ENCODE data around the gene MALT1. TPM values are rescaled to one million over a fixed set of nuclear protein-coding genes. Genes with fewer than 3 reads are reported as not detected.
"Not testable (repeated sequence)": the region's sequence is repeated elsewhere in the genome, so short reads cannot be mapped to it uniquely, and the experiment has no call there.

Gene MALT1
- total RNA-seq, 1 experiment from 2014 or later: 22.6 TPM

- DNase-seq: no peak
- Mint-ChIP-seq H3K9me3 (ENCODE audit: unreplicated experiment) (no peaks in the 10 kb centered on the region), H3K27me3 (ENCODE audit: insufficient read depth, unreplicated experiment) (no peaks in the 10 kb centered on the region), H3K36me3 (ENCODE audit: insufficient read depth, unreplicated experiment) (no peaks in the 10 kb centered on the region), H3K4me1 (ENCODE audit: low read depth, unreplicated experiment) (no peaks in the 10 kb centered on the region), H3K27ac (ENCODE audit: unreplicated experiment) (no peak overlapping the region), H3K4me3 (ENCODE audit: unreplicated experiment) (no peak overlapping the region)
- Histone ChIP-seq H3K4me1 (no peaks in the 10 kb centered on the region), H3K27me3 (replicated peaks; ENCODE audit: control insufficient read depth, insufficient read depth, low read length) (no peaks in the 10 kb centered on the region), H3K36me3 (ENCODE audit: control insufficient read depth, insufficient read depth, low read length) (no peaks in the 10 kb centered on the region), H3K4me3 (ENCODE audit: low read depth, low read length) (no peak overlapping the region), H3K9me3 (no peaks in the 10 kb centered on the region)
- CTCF ChIA-PET: no interaction called here
- POLR2A ChIA-PET: no interaction called here
- intact Hi-C loops (cut with micrococcal nuclease; ENCODE audit: unreplicated experiment): no loop called here
- TF ChIP-seq CTCF (IDR thresholded peaks at IDR 0.05; ENCODE audit: insufficient read depth in 1 of 2, low read depth in 1 of 2, low read length in 1 of 2, severe bottlenecking in 1 of 2, unreplicated experiment in 1 of 2): no peak
- no TSS peak for BruUV-seq (replicated peaks)
Measured at GRCh38 chr18:58772161-58772560, 100.9 kb downstream of the MALT1 start.

GRCh38 chr18:58776084-58776483 lies 104.8 kb downstream of the MALT1 start:
- no peak for DNase-seq
- CTCF ChIA-PET: interaction anchor here (1.1 to 1.2 kb wide), 2 partner anchors 12 to 308 kb away, joined by 3 to 5 read pairs; no protein-coding TSS in a partner anchor
- no peaks in the 10 kb centered on the region for H3K27me3 Mint-ChIP-seq (ENCODE audit: insufficient read depth, unreplicated experiment)
- Histone ChIP-seq H3K27me3 (replicated peaks; ENCODE audit: control insufficient read depth, insufficient read depth, low read length) (no peaks in the 10 kb centered on the region), H3K9me3 (no peaks in the 10 kb centered on the region), H3K4me3 (ENCODE audit: low read depth, low read length) (no peak overlapping the region), H3K4me1 (no peaks in the 10 kb centered on the region), H3K36me3 (ENCODE audit: control insufficient read depth, insufficient read depth, low read length) (no peaks in the 10 kb centered on the region)
- H3K4me3 Mint-ChIP-seq (ENCODE audit: unreplicated experiment): no peak overlapping the region
- intact Hi-C loops (cut with micrococcal nuclease; ENCODE audit: unreplicated experiment): no loop called here
- no peaks in the 10 kb centered on the region for H3K9me3 Mint-ChIP-seq (ENCODE audit: unreplicated experiment)
- POLR2A ChIA-PET: no interaction called here
- no peaks in the 10 kb centered on the region for H3K4me1 Mint-ChIP-seq (ENCODE audit: low read depth, unreplicated experiment)
- no peak overlapping the region for H3K27ac Mint-ChIP-seq (ENCODE audit: unreplicated experiment)
- no TSS peak for BruUV-seq (replicated peaks)
- no peaks in the 10 kb centered on the region for H3K36me3 Mint-ChIP-seq (ENCODE audit: insufficient read depth, unreplicated experiment)
- no peak for TF ChIP-seq CTCF (IDR thresholded peaks at IDR 0.05; ENCODE audit: insufficient read depth in 1 of 2, low read depth in 1 of 2, low read length in 1 of 2, severe bottlenecking in 1 of 2, unreplicated experiment in 1 of 2)

DNA sequence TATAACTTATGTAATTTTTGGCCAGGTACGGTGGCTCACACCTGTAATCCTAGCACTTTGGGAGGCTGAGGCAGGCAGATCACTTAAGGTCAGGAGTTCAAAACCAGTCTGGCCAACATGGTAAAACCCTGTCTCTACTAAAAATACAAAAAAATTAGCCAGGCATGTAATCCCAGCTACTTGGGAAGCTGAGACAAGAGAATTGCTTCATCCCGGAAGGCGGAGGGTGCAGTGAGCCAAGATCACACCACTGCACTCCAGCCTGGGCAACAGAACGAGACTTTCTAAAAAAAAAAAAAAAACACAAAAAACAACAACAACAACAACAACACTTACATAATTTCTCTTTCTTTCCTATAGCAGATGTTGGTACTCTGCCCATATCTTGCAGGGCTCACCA lies 105.3 kb downstream of the MALT1 start:
- H3K27ac Mint-ChIP-seq (ENCODE audit: unreplicated experiment); DNase-seq; H3K36me3 ChIP-seq (ENCODE audit: control insufficient read depth, insufficient read depth, low read length); H3K4me1 ChIP-seq; H3K27me3 Mint-ChIP-seq (ENCODE audit: insufficient read depth, unreplicated experiment); H3K36me3 Mint-ChIP-seq (ENCODE audit: insufficient read depth, unreplicated experiment); H3K9me3 ChIP-seq; H3K4me3 ChIP-seq (ENCODE audit: low read depth, low read length); H3K4me3 Mint-ChIP-seq (ENCODE audit: unreplicated experiment); H3K9me3 Mint-ChIP-seq (ENCODE audit: unreplicated experiment); BruUV-seq (replicated peaks); H3K4me1 Mint-ChIP-seq (ENCODE audit: low read depth, unreplicated experiment); H3K27me3 ChIP-seq (replicated peaks; ENCODE audit: control insufficient read depth, insufficient read depth, low read length); POLR2A ChIA-PET; intact Hi-C loops (cut with micrococcal nuclease; ENCODE audit: unreplicated experiment): not testable (repeated sequence)
- CTCF ChIA-PET: interaction anchor here (0.9 to 1.2 kb wide), 3 partner anchors 8 to 308 kb away, joined by 3 to 5 read pairs (median 4); no protein-coding TSS in a partner anchor

DNA sequence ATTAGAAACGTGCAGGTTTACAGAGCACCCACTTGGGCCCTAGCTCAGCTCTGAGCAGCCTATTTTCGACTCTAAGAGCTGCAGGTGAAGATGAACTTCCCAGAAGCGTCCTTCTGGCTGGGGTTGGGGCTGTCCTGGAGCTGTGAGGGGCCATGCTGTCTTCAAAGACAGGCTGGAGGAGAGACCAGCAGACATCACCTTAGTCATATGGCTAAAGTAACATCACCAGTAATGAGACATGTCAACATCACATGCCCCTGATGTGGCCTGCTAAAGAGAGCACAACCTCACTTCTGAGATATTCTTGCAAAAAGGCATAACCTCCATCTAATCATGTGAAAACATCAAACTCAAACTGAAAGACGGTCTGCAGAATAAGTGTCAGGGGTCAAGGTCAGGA lies 106.2 kb downstream of the MALT1 start:
- Histone ChIP-seq H3K27me3 (replicated peaks; ENCODE audit: control insufficient read depth, insufficient read depth, low read length) (no peaks in the 10 kb centered on the region), H3K4me3 (ENCODE audit: low read depth, low read length) (no peak overlapping the region), H3K9me3 (no peaks in the 10 kb centered on the region), H3K36me3 (ENCODE audit: control insufficient read depth, insufficient read depth, low read length) (no peaks in the 10 kb centered on the region), H3K4me1 (no peaks in the 10 kb centered on the region)
- no peak for DNase-seq
- Mint-ChIP-seq H3K27me3 (ENCODE audit: insufficient read depth, unreplicated experiment) (no peaks in the 10 kb centered on the region), H3K36me3 (ENCODE audit: insufficient read depth, unreplicated experiment) (no peaks in the 10 kb centered on the region), H3K27ac (ENCODE audit: unreplicated experiment) (no peak overlapping the region), H3K9me3 (ENCODE audit: unreplicated experiment) (no peaks in the 10 kb centered on the region), H3K4me1 (ENCODE audit: low read depth, unreplicated experiment) (no peaks in the 10 kb centered on the region), H3K4me3 (ENCODE audit: unreplicated experiment) (no peak overlapping the region)
- ChIA-PET CTCF (interaction anchor here (0.9 to 1.2 kb wide), 2 partner anchors 9 to 307 kb away, joined by 4 to 5 read pairs; no protein-coding TSS in a partner anchor), POLR2A (no interaction called here)
- no peak for TF ChIP-seq CTCF (IDR thresholded peaks at IDR 0.05; ENCODE audit: insufficient read depth in 1 of 2, low read depth in 1 of 2, low read length in 1 of 2, severe bottlenecking in 1 of 2, unreplicated experiment in 1 of 2)
- BruUV-seq (replicated peaks): no TSS peak
- intact Hi-C loops (cut with micrococcal nuclease; ENCODE audit: unreplicated experiment): no loop called here

Measured in Caco-2 (cell line).